GM12878 (cell line): ENCODE data around the gene KYAT1. TPM values are rescaled to one million over a fixed set of nuclear protein-coding genes. Genes with fewer than 3 reads are reported as not detected.

Experiments
- ATAC-seq: fragments of 200-7000 bp; cut with Tn5 transposase; 3 replicates; pipeline ENCODE4 v1.9.1; 2020; ENCODE audit warnings: mild to moderate bottlenecking, moderate library complexity
- BruUV-seq: library from RNA; stranded (reverse); fragments of 400-500 nt; replicated peaks from 2 replicates; lab custom pipeline; 2021; lab: Mats Ljungman, UMichigan
- CTCF ChIA-PET: fragments of 300-600 bp; sonication (Branson Sonifier 250); formaldehyde crosslinking; extraction: SDS; loops from one replicate; lab custom pipeline; 2021; ENCODE audit warnings: inconsistent platforms; lab: Yijun Ruan, JAX
- POLR2A ChIA-PET: fragments of 350-600 bp; formaldehyde crosslinking; extraction: SDS; loops from one replicate; lab custom pipeline; 2021; ENCODE audit warnings: inconsistent platforms; lab: Charles Lee
- RAD21 ChIA-PET: fragments of 300-600 bp; sonication (Branson Sonifier 250); formaldehyde crosslinking; loops from one replicate; lab custom pipeline; 2023; ENCODE audit warnings: antibody characterized with exemption; ENCODE audit not compliant: unreplicated experiment; lab: Charles Lee
- SMC1A ChIA-PET: fragments of 300-600 bp; sonication (Branson Sonifier 250); formaldehyde crosslinking; loops from one replicate; lab custom pipeline; 2023; ENCODE audit not compliant: unreplicated experiment, uncharacterized antibody; lab: Charles Lee
- DNase-seq: peaks from one replicate; pipeline ENCODE4 v3.0.0-alpha.2; 2011; ENCODE audit warnings: low read depth, low spot score
- FAIRE-seq: peaks from 3 replicates; lab custom pipeline; 2011; peaks lifted over from hg19 to GRCh38; lab: Jason Lieb, UNC
- H2AFZ ChIP-seq: 2 replicates; pipeline ENCODE4 v1.6.0; 2011; ENCODE audit warnings: low read depth, low read length, control low read depth; ENCODE audit not compliant: control insufficient read depth
- H3K27ac ChIP-seq: 2 replicates; pipeline ENCODE4 v1.5.1; 2011; ENCODE audit warnings: control low read depth; ENCODE audit not compliant: control insufficient read depth, insufficient read depth
- H3K27me3 ChIP-seq, 2 experiments: replicated peaks in 1 of 2; 2 replicates each; pipeline versions ENCODE4 v1.6.0 to v1.6.1; 2011; ENCODE audit warnings: low read length in 1 of 2; ENCODE audit not compliant: control insufficient read depth in 2 of 2, insufficient read depth in 2 of 2
- H3K36me3 ChIP-seq, 2 experiments: 2 replicates each; pipeline ENCODE4 v1.5.1; 2011; ENCODE audit warnings: low read length in 1 of 2; ENCODE audit not compliant: control insufficient read depth in 2 of 2, insufficient read depth in 2 of 2
- H3K4me1 ChIP-seq: 2 replicates; pipeline ENCODE4 v1.6.1; 2011; ENCODE audit warnings: mild to moderate bottlenecking, low read length, moderate library complexity, mixed read lengths; ENCODE audit not compliant: control insufficient read depth, insufficient read depth
- H3K4me2 ChIP-seq: 2 replicates; pipeline ENCODE4 v1.6.0; 2011; ENCODE audit warnings: control low read depth; ENCODE audit not compliant: control insufficient read depth, insufficient read depth
- H3K4me3 ChIP-seq: fragments of 200-600 bp; sonication (generic); 2 replicates; pipeline ENCODE4 v1.5.1; 2016
- H3K79me2 ChIP-seq: 2 replicates; pipeline ENCODE4 v1.6.0; 2011; ENCODE audit warnings: low read length; ENCODE audit not compliant: control insufficient read depth, insufficient read depth
- H3K9ac ChIP-seq: 2 replicates; pipeline ENCODE4 v1.8.0; 2011; ENCODE audit warnings: low read length, control low read depth, mixed read lengths; ENCODE audit not compliant: control insufficient read depth, insufficient read depth
- H3K9me3 ChIP-seq: replicated peaks from 3 replicates; pipeline ENCODE4 v1.5.1; 2011; ENCODE audit warnings: mild to moderate bottlenecking, low read length; ENCODE audit not compliant: control insufficient read depth, insufficient read depth
- H4K20me1 ChIP-seq: 2 replicates; pipeline ENCODE4 v1.6.0; 2011; ENCODE audit not compliant: control insufficient read depth, insufficient read depth
- BCL11A ChIP-seq: IDR thresholded peaks from 2 replicates; pipeline ENCODE4 v1.6.1; 2011; ENCODE audit warnings: low read depth, low read length
- CHD4 ChIP-seq: fragments of 200-600 bp; sonication (generic); IDR thresholded peaks from 2 replicates; pipeline ENCODE4 v1.6.1; 2016; ENCODE audit warnings: mild to moderate bottlenecking
- IKZF1 ChIP-seq: fragments of 450-650 bp; conservative IDR thresholded peaks from 2 replicates; pipeline ENCODE4 v1.6.1; 2017; ENCODE audit warnings: antibody characterized with exemption, mild to moderate bottlenecking
- KDM1A ChIP-seq: fragments of 200-600 bp; sonication (generic); IDR thresholded peaks from 2 replicates; pipeline ENCODE4 v1.6.1; 2016; ENCODE audit warnings: borderline replicate concordance
- MTA2 ChIP-seq: fragments of 450-650 bp; IDR thresholded peaks from 2 replicates; pipeline ENCODE4 v1.6.1; 2016; ENCODE audit warnings: low read depth, mild to moderate bottlenecking, moderate library complexity
- POLR2AphosphoS2 ChIP-seq: IDR thresholded peaks from 2 replicates; pipeline ENCODE4 v1.6.1; 2011; ENCODE audit warnings: low read depth, mild to moderate bottlenecking, low read length, improper control_type of control experiment, moderate library complexity
- SP1 ChIP-seq: IDR thresholded peaks from one replicate; pipeline ENCODE4 v1.6.1; 2011; ENCODE audit warnings: low read depth, low read length
- TAF1 ChIP-seq: IDR thresholded peaks from 2 replicates; pipeline ENCODE4 v1.6.1; 2011; ENCODE audit warnings: mild to moderate bottlenecking, low read depth, low read length, borderline replicate concordance
- TBL1XR1 ChIP-seq: IDR thresholded peaks from 2 replicates; pipeline ENCODE4 v1.6.1; 2012; ENCODE audit warnings: low read depth, low read length, improper control_type of control experiment
- YY1 ChIP-seq: IDR thresholded peaks from 2 replicates; pipeline ENCODE4 v1.6.1; 2011; ENCODE audit warnings: low read depth, mild to moderate bottlenecking, low read length
- WGBS: methylation state at CpG from one replicate; pipeline ENCODE4 v1.1.6; 2016; ENCODE audit warnings: low lambda C conversion rate; ENCODE audit not compliant: insufficient replicate concordance, insufficient coverage; ENCODE audit errors: missing lambda C conversion rate; 5-methylcytosine and 5-hydroxymethylcytosine counted together
- in situ Hi-C: fragments of 300-500 bp; cut with MboI; formaldehyde crosslinking; loops from 9 replicates; pipeline ENCODE4 v1.14.3; 2018; ENCODE audit warnings: mixed read lengths
- intact Hi-C: fragments of 100-400 bp; cut with micrococcal nuclease; formaldehyde crosslinking; loops from one replicate; pipeline ENCODE4 v1.14.2; 2022; ENCODE audit not compliant: unreplicated experiment
- polyA plus RNA-seq, 11 experiments: library from polyadenylated mRNA; depleted of rRNA in 4 of 11; unstranded in 6 of 11; stranded (reverse) in 5 of 11; fragments of >200 nt; fragmentation: Nextera tagmentation in 4 of 11; fragmentation: Illumina TruSeq in 1 of 11; extraction: Ambion mirVana in 4 of 11; extraction: Trizol in 1 of 11; gene quantifications; 1 replicate in 1 of 11; 2 replicates in 10 of 11; pipeline versions ENCODE4 v1.2.1 to v1.2.3, GENCODE V29; 2011 to 2016; ENCODE audit warnings: inconsistent platforms in 2 of 11, missing spikeins in 2 of 11, low read depth in 1 of 11
- total RNA-seq, 4 experiments: library from RNA; depleted of rRNA in 3 of 4; stranded (reverse); fragments of >200 nt in 3 of 4; fragmentation: Illumina TruSeq in 1 of 4; extraction: Trizol in 1 of 4; gene quantifications; 2 replicates each; pipeline versions ENCODE4 v1.2.1 to v1.2.3, GENCODE V29; 2013 to 2021
- TF ChIP-seq, protein P1 (sequence below), 3 experiments: IDR thresholded peaks in 2 of 3; conservative IDR thresholded peaks in 1 of 3; 2 replicates each; pipeline ENCODE4 v1.5.1; 2011; ENCODE audit warnings: low read depth in 3 of 3, low read length in 3 of 3, mild to moderate bottlenecking in 3 of 3, control low read depth in 2 of 3, moderate library complexity in 2 of 3, inconsistent platforms in 1 of 3, mixed read lengths in 1 of 3; ENCODE audit not compliant: control insufficient read depth in 2 of 3, insufficient read depth in 1 of 3; ENCODE audit errors: extremely low read depth in 1 of 3
- TF ChIP-seq, protein P2 (sequence below): IDR thresholded peaks from 2 replicates; pipeline ENCODE4 v1.6.1; 2012; ENCODE audit warnings: improper control_type of control experiment, low read depth, low read length; ENCODE audit not compliant: insufficient replicate concordance

KYAT1 gene
- total and polyA plus RNA-seq, 10 of the 15 experiments (the other 5 are each of a cell fraction or from before 2014, with no cell fraction given), result 5.8 to 15.7 (median 11.4) TPM

DNA sequence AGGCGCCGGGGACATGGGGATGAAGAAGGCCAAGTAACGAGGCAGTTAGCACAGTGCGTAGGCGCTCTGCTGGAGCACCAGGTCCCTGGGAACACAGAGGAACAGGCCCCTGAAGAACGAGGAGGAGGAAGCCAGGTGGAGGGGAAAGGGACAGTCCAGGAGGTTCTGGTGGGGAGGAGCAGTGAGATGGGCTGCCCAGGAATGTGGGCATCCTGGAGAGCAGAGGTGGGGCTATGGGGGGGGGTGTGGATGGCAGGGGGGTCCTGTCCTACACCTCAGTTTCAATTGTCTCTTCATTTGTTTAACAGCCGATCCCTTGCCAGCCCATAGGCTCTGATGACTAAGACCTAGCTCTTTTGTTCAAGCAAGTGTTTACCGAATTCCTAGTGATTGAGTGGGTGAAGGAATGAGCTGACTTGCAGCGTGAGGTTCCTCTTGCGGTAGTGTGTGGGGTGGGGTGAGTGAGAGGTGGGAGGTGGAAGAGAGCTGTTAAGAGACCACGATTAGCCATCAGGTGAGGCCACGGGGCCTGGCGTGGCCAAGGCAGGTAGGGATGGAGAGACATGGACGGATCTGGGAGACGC lies 30.6 kb upstream of the KYAT1 start (continued):
- TF ChIP-seq IKZF1 (no peak), CHD4 (no peak), TBL1XR1 (no peak)
- TF ChIP-seq, all 136 proteins: peak for 0

DNA sequence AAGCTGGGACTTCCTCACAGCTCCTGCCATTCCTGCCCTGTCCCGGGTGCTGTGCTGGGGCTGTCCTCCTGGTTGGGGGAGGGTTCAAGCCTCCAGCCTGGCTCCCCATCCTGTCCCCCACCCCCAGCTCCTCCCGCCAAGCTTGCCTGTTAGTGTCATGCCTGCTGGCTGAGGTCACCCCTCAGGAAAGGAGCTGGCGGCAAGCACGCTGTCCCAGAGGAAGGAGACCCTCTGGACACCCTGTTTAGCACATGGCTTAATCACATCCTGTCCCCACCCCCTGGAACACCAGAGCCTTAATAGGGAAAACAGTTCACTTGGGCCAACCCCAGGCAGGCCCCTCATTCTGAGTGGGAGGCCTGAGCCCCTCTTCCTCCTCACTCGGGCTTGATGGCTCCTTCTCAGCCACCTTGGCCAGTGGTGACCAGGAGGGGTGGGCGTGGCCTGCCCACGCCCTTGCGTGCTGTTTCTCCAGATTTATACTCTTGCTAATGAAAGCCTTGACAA lies 29.8 kb upstream of the KYAT1 start:
- CTCF ChIA-PET, result interaction anchor here (1.2 to 1.5 kb wide), 2 partner anchors 15 to 17 kb away, joined by 3 read pairs; no protein-coding TSS in a partner anchor
- in situ Hi-C loops (no loop called here), intact Hi-C loops (no loop called here)
- SMC1A ChIA-PET, result no interaction called here
- no peak for FAIRE-seq
- 84% methylated on average over 8 of the region's 8 CpGs for WGBS
- no peak overlapping the region for H2AFZ ChIP-seq
- H3K79me2 ChIP-seq, result no peaks in the 10 kb centered on the region
- H3K27ac ChIP-seq, result no peak overlapping the region
- POLR2A ChIA-PET, result no interaction called here
- no peak overlapping the region for H3K4me3 ChIP-seq
- no peak overlapping the region for H3K9ac ChIP-seq
- no peaks in the 10 kb centered on the region for H4K20me1 ChIP-seq
- peaks cover 9 to 36% of the 10 kb centered on the region in 2 experiments; a peak in 3 of 4 replicates for H3K36me3 ChIP-seq
- ATAC-seq, result no peak
- RAD21 ChIA-PET, result no interaction called here
- H3K9me3 ChIP-seq, result no peaks in the 10 kb centered on the region
- no TSS peak for BruUV-seq
- no peaks in the 10 kb centered on the region for H3K4me1 ChIP-seq
- DNase-seq, result no peak
- H3K27me3 ChIP-seq, result no peaks in the 10 kb centered on the region
- no peak overlapping the region for H3K4me2 ChIP-seq
- no peak for TF ChIP-seq SP1
- no peak for TF ChIP-seq BCL11A
- TF ChIP-seq TAF1, result no peak
- no peak for TF ChIP-seq POLR2AphosphoS2
- no peak for TF ChIP-seq MTA2
- TF ChIP-seq, protein P1, sequence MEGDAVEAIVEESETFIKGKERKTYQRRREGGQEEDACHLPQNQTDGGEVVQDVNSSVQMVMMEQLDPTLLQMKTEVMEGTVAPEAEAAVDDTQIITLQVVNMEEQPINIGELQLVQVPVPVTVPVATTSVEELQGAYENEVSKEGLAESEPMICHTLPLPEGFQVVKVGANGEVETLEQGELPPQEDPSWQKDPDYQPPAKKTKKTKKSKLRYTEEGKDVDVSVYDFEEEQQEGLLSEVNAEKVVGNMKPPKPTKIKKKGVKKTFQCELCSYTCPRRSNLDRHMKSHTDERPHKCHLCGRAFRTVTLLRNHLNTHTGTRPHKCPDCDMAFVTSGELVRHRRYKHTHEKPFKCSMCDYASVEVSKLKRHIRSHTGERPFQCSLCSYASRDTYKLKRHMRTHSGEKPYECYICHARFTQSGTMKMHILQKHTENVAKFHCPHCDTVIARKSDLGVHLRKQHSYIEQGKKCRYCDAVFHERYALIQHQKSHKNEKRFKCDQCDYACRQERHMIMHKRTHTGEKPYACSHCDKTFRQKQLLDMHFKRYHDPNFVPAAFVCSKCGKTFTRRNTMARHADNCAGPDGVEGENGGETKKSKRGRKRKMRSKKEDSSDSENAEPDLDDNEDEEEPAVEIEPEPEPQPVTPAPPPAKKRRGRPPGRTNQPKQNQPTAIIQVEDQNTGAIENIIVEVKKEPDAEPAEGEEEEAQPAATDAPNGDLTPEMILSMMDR (IDR thresholded peaks at IDR 0.05 in 2 of 3, conservative IDR thresholded peaks at IDR 0.05 in 1 of 3; ENCODE audit: control insufficient read depth in 2 of 3, extremely low read depth in 1 of 3, insufficient read depth in 1 of 3, low read depth in 3 of 3, low read length in 3 of 3), result no peak
- TF ChIP-seq KDM1A, result no peak
- TF ChIP-seq, protein P2, sequence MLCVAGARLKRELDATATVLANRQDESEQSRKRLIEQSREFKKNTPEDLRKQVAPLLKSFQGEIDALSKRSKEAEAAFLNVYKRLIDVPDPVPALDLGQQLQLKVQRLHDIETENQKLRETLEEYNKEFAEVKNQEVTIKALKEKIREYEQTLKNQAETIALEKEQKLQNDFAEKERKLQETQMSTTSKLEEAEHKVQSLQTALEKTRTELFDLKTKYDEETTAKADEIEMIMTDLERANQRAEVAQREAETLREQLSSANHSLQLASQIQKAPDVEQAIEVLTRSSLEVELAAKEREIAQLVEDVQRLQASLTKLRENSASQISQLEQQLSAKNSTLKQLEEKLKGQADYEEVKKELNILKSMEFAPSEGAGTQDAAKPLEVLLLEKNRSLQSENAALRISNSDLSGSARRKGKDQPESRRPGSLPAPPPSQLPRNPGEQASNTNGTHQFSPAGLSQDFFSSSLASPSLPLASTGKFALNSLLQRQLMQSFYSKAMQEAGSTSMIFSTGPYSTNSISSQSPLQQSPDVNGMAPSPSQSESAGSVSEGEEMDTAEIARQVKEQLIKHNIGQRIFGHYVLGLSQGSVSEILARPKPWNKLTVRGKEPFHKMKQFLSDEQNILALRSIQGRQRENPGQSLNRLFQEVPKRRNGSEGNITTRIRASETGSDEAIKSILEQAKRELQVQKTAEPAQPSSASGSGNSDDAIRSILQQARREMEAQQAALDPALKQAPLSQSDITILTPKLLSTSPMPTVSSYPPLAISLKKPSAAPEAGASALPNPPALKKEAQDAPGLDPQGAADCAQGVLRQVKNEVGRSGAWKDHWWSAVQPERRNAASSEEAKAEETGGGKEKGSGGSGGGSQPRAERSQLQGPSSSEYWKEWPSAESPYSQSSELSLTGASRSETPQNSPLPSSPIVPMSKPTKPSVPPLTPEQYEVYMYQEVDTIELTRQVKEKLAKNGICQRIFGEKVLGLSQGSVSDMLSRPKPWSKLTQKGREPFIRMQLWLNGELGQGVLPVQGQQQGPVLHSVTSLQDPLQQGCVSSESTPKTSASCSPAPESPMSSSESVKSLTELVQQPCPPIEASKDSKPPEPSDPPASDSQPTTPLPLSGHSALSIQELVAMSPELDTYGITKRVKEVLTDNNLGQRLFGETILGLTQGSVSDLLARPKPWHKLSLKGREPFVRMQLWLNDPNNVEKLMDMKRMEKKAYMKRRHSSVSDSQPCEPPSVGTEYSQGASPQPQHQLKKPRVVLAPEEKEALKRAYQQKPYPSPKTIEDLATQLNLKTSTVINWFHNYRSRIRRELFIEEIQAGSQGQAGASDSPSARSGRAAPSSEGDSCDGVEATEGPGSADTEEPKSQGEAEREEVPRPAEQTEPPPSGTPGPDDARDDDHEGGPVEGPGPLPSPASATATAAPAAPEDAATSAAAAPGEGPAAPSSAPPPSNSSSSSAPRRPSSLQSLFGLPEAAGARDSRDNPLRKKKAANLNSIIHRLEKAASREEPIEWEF, result no peak
- no peak for TF ChIP-seq YY1
